Central memory CD4-positive, alpha-beta T cell (primary cell): ENCODE results near the gene ATP8B2.
"Not testable (repeated sequence)": the region's sequence is repeated elsewhere in the genome, so short reads cannot be mapped to it uniquely, and the experiment has no call there.

Source experiments
- DNase-seq: peaks from one replicate; pipeline ENCODE4 v3.0.0; 2022

The ATP8B2 gene

DNA sequence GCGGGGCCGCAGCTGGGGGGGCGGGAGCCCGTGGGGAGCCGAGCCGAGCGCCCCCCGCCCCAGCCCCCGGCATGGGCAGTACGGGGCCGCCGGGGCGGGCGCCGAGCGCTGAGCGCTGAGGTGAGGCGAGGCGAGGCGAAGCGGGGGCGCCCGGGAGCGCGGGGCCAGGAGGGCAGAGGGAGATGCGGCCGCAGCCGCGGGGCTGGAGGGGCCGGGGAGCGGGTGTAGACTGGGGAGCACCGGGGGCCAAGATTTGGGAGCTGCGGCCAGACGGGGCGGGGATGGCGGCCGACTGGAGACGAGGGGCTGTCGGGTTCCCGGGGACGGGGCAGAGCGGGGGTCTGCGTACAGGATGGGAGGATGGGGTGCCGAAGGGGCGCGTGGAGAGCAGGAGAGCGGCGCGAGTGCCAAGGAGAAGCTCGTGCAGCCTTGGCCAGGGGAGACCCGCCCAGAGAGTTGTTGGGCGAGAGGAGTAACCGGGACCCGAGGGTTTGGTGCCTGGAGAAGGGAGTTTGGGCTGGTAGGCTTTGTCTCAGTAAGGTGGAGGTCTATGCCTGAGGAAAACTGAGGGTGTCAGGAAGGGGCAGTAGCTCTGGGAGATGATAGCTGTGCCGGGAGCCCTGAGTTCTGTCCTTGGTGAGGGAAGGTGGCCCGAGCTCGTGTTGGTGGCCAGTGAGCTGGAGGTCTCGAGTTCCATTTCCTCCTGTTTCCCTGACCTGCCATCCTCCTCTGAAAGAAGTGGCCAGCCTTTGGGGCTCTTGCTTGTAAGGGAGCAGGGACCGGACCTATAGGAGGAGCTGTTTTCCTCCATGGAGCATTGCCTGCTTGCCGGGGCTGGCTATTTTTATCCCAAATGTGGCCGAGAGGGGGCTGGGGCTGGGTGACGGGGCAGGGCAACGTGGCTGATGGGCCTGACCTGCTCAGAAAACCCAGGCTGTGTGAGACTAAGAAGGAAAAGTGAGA lies 539 bp downstream of the ATP8B2 start:
- DNase-seq = peak; percentile 31

GRCh38 chr1:154326546-154327465 lies 1.5 kb downstream of the ATP8B2 start:
- DNase-seq = no peak

GRCh38 chr1:154327466-154328317 lies 2.4 kb downstream of the ATP8B2 start:
- DNase-seq = peak; percentile 53

GRCh38 chr1:154328318-154329151 lies 3.2 kb downstream of the ATP8B2 start:
- DNase-seq = peak; percentile 84

DNA sequence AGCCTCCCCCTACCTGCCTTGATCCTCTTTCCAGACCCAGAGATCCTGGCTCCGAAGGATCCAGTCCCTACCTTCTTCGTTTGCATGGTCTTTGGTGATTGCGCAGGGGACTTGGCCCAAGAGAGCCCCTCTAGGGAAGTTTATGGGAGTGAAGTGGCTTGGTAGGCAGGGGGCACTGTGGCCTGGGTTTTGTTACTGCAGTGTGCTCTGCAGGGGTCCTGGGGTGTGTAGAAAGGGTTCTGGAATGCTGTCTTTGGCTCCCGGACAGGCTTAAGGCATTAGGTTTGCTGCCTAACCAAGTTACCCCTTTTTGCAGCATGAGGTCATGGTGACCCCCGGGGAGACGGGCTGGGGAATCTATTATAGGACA lies 3.8 kb downstream of the ATP8B2 start:
- DNase-seq = no peak

DNA sequence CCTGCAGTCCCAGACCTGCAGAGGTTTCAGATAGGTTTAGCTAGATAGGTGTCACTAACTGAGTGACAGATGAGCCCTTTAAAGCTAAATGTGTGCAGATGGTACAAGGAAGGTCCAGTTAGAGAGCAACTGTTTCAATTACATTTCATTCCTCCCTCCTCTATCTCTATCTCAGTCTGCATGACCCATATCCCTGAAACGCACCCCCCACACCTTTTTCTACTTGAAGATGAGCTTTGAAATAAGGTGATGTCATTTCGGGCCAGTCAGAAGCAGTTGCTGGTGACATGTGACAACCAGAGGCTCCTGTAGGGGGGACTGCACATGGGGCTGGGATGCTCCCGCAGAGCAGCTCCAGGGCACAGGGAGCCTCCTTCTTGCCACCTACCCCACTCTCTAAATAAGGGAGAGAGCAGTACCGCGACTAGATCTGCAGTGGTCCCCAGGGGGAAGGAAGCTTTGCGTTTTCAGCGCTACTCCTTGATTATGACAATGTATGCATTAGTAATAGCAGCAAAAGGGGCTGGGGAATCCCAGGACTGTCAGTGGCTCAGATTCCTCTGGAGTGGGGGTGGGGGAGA lies 4.3 kb downstream of the ATP8B2 start:
- peak; percentile 43 for DNase-seq

DNA sequence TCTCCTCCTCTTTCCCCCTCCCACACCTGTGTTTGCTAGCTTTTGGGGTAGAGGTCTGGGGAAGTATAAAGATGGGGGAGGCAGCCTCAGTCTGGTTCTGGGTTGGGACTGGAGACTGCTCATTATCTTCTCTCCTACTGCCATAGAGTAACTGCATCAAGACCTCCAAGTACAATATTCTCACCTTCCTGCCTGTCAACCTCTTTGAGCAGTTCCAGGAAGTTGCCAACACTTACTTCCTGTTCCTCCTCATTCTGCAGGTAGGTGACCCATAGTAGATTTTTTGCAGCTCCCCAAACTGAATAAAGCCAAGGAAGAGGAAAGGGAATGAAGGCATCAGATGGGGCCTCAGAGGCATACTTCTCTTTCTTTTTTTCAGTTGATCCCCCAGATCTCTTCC lies 5.3 kb downstream of the ATP8B2 start:
- DNase-seq = no peak

- DNase-seq = no peak
These were observed 9.0 kb downstream of the ATP8B2 start for GRCh38 chr1:154334079-154335024.

DNA sequence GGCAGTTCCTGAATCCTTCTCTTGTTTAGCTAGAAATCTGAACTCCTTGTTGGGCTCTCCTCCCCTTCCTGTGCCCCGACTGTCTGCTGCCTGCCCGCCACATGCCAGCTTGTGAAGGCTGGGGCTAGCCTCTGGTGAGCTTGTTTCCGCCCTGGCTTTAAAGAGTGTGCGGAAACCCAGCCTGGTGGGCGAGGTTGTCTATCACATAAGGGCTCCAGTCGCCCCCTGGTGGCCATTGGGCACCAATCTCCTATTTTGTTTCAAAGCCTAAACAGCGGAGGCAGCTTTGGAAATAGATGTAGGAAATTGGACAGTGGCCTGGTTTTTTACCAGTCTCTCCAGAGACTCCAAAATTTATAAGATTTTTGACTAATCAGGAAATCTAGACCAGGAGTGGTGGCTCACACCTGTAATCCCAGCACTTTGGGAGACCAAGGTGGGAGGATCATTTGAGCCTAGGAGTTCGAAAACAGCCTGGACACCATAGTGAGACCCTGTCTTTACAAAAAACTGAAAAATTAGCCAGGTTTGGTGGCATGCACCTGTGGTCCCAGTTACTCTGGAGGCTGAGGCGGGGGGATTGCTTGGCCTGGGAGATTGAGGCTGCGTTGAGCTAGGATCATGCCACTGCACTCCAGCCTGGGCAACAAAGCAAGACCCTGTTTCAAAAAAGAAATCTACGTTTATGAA lies 9.8 kb downstream of the ATP8B2 start:
- peak; percentile 87 for DNase-seq

GRCh38 chr1:154337253-154337894 lies 12.0 kb downstream of the ATP8B2 start:
- DNase-seq = peak; percentile 66

GRCh38 chr1:154338875-154339274 lies 13.6 kb downstream of the ATP8B2 start:
- no peak for DNase-seq

GRCh38 chr1:154341366-154341765 lies 16.0 kb downstream of the ATP8B2 start:
- DNase-seq = not testable (repeated sequence)

DNA sequence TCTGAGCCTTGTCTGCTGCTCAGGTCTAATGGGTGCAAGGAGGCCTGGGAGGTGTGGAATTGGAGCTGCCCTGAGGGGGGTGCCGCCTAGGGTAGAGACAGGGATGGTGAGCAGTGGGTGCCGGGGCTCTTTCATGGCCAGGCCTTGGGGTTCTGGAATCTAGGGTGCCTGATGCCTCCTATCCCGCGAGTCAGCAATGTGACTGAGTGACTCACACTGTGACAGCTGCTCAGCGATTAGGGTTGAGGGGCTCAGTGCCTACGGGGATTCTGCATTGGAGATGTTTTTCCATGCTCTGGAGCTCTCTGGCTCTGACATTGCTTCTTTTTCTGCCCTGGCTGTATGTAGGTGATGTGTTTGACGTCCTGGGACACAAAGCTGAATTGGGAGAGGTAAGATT lies 16.8 kb downstream of the ATP8B2 start:
- no peak for DNase-seq

DNA sequence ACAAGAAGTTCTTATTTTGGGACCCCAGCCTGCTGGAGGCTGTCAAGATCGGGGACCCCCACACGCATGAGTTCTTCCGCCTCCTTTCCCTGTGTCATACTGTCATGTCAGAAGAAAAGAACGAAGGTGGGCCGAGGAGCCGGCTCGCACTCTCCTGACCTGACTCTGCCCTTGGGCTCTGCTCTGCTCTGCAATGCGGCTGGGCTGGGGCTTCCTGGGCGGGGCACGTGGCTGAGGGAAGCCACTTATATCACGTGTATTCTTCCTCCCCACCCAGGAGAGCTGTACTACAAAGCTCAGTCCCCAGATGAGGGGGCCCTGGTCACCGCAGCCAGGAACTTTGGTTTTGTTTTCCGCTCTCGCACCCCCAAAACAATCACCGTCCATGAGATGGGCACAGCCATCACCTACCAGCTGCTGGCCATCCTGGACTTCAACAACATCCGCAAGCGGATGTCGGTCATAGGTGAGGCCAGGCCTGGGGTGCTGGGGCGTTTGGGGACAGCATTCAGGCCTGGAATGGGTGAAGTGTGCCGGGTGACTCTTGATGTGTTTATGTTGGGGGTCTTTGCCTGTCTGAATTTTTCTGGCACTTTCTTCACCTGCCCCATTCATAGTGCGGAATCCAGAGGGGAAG lies 17.6 kb downstream of the ATP8B2 start:
- DNase-seq = peak; percentile 79

DNA sequence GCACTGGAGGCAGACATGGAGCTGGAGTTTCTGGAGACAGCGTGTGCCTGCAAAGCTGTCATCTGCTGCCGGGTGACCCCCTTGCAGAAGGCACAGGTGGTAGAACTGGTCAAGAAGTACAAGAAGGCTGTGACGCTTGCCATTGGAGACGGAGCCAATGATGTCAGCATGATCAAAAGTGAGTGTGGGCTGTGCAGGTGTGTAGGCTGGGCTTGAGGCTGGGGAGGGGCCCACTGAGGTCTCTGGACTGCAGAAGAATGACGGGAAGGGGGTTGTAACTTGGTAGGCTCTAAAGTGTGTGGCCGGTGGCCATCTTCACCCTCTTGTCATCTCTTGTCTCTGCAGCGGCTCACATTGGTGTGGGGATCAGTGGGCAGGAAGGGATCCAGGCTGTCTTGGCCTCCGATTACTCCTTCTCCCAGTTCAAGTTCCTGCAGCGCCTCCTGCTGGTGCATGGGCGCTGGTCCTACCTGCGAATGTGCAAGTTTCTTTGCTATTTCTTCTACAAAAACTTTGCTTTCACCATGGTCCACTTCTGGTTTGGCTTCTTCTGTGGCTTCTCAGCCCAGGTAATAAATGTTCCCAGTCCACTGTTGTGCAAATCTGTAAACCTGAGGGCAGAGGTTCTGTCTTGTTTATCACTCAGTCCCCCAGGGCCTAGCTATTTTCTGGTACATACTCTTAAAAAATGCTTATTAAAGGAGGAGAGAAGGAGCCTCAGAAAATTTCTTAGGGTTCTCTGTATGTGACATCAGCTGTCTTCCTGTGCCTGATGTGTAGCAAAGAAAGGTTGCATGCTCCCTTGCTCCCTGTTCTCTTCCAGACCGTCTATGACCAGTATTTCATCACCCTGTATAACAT lies 19.9 kb downstream of the ATP8B2 start:
- peak; percentile 75 for DNase-seq

DNA sequence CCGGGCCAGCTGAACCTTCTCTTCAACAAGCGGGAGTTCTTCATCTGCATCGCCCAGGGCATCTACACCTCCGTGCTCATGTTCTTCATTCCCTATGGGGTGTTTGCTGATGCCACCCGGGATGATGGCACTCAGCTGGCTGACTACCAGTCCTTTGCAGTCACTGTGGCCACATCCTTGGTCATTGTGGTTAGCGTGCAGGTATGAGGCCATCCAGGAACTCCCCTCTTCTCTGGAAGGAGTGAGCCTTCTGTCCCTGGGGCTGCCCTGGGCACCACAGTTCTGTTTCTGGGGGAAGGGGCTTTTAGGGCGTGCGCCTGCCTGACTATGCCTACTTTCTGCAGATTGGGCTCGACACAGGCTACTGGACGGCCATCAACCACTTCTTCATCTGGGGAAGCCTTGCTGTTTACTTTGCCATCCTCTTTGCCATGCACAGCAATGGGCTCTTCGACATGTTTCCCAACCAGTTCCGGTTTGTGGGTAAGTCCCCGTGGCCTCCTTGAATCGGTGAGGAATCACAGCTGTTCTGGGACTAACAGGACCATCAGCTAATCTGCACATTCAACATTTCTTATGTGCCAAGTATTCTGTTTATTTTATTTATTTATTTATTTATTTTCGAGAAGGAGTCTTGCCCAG lies 21.1 kb downstream of the ATP8B2 start:
- no peak for DNase-seq

GRCh38 chr1:154347961-154348360 lies 22.6 kb downstream of the ATP8B2 start:
- no peak for DNase-seq
